Left renal cortex interstitium (tissue), 4 donors: ENCODE results near the gene PADI1. TPM values are rescaled to one million over a fixed set of nuclear protein-coding genes. Genes with fewer than 3 reads are reported as not detected.

Experiments
- DNase-seq, 4 donors: peaks; one replicate each; pipeline ENCODE4 v3.0.0-alpha.2; 2013; ENCODE audit warnings: low read depth in 4 of 4, low spot score in 2 of 4, missing footprints in 1 of 4
- polyA plus RNA-seq, 4 donors: library from polyadenylated mRNA; unstranded; fragments of 120-200 nt; gene quantifications; one replicate each; pipeline ENCODE4 v1.2.1, GENCODE V29; 2013; ENCODE audit not compliant: insufficient read length in 4 of 4

The PADI1 gene
- polyA plus RNA-seq, 4 donors, result 0.03 to 0.06 (median 0.05) TPM; not detected in 1

GRCh38 chr1:17265162-17265561 lies 60.2 kb downstream of the PADI1 start:
- no peak for DNase-seq

DNA sequence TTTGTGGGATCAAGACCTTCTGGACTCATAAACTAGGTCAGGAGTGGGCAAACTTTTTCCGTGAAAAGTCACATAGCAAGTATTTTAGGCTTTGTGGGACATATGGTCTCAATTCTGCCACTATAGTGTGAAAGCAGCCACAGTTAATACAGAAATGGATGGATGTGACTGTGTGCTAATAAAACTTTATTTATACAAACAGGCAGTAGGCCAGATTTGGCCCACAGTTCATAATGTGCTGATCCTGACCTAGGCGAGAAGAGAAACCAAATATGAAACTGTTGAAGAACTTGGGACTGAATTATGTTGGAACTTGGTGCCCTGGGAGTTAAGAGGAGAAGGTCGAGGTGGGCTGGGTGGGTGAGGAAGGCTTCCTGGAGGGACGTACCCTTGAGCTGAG lies 61.0 kb downstream of the PADI1 start:
- no peak for DNase-seq

- DNase-seq, result no peak
These were observed 66.2 kb downstream of the PADI1 start for GRCh38 chr1:17270891-17271765.

DNA sequence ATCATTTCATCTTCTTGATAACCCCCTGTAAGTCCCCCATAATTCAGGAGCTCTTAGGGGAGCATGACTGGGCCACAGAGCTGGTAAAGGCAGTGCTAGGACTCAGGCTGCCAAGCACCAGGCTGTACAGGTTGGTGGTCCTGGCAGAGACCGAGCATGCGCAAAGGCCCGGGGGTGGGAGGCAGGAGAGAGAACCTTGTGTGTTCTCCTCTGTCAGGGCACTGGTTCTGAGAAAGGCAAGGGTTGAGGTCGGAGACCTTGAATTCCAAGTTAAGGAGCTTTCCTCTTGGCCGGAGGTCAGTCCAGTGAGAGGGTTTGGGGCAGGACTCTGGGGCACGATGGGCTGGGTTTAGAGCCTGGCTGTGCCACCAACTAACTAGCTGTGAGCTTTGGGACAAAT lies 67.1 kb downstream of the PADI1 start:
- DNase-seq, result no peak

- DNase-seq, result no peak
These were observed 67.7 kb downstream of the PADI1 start for GRCh38 chr1:17272646-17273045.

DNA sequence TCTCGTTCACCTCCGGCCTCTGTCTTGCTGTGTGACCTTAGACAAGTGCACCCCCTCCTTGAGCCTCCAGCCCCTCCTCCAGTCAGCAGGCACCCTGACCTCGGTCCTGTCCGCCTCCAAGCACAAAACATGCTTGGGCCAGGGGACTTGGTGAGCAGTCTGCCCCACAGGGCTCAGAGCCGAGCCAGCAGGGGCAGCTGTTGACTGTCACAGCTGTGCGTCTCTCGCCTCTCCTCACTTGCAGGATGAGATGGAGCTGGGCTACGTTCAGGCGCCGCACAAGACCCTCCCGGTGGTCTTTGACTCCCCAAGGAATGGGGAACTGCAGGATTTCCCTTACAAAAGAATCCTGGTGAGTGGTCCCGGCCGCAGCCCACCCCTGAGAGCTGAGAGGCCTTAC lies 68.2 kb downstream of the PADI1 start:
- no peak for DNase-seq

DNA sequence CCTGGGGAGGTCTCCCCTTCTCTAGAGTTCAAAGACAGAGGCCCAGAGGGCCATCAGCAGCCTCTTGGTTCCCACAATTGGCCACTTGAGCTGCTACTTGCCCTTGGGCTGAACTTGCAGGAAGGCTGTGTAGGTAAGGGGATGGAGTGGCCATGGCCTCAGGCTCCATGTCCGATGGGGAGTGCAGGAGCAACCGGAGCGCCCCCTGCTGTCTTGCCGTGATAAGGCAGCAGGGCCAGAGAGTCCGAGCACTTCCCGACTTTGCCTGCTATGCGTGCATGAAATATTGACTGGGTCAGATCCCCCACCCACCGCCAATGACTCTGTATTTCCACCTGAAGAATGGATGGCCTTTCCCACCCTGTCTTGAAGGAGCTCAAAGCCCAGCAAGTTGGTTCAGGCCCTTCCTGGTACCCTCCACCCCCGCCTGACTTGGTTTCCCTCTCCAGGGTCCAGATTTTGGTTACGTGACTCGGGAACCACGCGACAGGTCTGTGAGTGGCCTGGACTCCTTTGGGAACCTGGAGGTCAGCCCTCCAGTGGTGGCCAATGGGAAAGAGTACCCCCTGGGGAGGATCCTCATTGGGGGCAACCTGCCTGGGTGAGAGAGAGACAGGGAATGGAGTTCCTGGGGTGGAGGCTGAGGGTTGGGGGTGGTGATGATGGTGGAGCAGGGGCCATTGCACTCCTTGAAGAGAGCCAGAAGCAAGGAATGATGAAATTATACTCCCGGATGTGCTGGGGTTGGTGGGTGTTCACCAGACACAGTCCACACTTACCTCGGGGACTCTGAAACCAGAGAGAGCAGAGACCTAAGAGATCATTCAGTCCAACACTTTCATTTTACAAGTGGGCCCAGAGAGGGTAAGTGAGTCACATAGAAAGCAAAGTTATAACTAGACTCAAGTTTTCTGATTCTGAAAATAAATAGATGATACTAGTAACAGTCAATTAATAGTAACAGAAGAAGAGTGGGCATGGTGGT lies 69.5 kb downstream of the PADI1 start:
- no peak for DNase-seq

- no peak for DNase-seq
These were observed 71.6 kb downstream of the PADI1 start for GRCh38 chr1:17276568-17276967.

DNA sequence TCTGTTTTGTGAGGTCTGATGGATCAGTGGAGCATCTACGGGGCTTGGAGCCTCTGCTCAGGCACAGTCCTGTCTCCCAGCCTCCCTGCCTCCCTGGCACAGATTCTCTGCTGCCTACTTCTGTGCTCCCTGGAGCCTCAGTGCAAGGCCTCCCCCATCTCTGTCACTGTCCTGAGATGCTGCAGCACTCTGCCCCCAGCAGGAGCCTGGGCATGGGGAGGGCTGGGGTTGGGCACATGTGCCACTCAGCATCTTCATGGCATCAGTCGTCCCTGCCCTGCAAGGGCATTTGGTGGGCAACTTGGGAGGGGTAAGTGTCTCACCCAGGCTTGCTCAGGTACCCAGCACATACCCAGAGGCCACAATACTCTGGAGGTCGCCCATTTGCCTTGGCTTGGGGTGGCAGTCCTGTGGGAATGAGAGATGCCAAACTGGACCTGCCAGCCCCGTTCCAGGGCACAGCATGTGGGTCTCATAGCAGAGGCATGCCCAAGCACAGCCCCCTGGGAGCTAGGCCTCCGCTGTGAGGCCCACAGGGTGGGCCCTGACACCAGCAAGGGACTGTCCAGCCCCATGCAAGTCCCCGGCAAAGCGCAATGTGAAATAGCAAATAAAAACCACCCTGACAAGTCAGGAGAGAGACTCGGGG lies 72.7 kb downstream of the PADI1 start:
- DNase-seq, result no peak

DNA sequence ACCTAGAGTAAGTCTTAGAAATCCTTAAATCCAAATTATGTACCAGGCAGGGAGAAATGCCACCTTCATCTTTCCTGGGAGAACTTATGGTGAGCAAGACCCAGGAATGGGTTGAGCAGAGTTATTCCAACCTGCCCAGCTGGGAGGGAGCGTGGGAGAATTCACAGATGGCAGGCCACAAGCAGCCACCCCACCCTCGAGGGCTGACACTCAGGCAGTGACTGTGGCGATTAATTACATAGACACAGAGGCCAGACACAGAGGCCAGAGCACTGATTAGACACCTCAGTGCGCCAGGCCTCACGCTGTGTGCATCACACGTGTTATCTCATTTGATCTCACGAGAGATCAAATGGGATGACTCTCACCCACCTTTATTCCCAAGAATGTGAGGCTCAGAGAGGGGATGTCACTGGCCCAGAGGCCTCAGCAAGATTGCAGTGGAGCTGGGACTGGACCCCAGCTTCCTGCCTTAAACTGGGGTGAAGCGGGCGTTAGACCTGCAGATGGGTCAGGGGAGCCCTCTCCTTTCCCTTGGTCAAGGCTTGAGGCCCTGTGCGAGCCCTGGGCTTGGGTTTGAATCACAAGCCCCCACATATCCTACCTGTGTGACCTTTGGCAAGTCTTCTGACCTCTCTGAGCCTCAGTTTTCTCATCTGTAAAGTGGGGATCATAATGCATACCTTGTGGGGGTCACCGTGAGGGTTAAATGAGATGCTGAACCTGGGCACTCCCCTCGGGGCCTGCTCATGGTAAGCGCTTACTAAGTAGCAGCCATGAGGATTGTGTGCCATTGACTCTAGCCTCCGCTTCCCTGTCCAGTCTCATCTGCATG lies 74.3 kb downstream of the PADI1 start:
- DNase-seq, result no peak

DNA sequence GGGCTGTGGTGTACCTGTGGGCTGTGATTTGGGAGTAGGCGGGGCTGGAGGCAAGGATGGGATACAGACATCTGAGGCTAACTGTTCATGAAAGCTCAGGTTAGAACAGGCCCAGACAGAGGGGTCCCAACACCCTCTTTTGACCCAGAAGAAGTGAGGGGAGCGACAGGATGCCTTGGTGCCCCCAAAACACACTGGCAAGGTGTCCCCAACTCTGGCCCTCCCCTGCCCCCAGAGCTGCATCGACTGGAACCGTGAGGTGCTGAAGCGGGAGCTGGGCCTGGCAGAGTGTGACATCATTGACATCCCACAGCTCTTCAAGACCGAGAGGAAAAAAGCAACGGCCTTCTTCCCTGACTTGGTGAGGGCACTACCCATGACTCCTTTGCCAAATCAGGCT lies 75.5 kb downstream of the PADI1 start:
- DNase-seq, result no peak

- no peak for DNase-seq
These were observed 76.0 kb downstream of the PADI1 start for GRCh38 chr1:17280894-17281293.

DNA sequence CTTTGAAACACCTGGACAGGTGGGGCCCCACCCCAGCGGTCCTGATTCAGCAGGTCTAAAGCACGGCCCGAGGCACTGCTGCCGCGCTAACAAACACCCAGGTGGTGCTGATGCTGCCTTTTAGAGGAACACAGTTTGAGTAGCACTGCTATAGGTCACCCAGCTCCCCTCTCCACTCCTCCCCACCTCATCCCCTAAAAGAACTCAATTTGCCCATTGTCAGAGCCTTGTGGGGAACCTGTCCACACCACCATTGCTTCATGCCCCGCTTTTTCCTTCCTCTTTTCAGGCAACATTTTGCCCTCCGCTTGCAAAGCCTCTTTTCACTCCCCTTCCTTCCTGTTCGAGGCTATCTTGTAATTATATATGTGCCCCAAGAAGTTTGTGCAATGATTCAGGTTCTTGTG lies 76.8 kb downstream of the PADI1 start:
- DNase-seq, result no peak

DNA sequence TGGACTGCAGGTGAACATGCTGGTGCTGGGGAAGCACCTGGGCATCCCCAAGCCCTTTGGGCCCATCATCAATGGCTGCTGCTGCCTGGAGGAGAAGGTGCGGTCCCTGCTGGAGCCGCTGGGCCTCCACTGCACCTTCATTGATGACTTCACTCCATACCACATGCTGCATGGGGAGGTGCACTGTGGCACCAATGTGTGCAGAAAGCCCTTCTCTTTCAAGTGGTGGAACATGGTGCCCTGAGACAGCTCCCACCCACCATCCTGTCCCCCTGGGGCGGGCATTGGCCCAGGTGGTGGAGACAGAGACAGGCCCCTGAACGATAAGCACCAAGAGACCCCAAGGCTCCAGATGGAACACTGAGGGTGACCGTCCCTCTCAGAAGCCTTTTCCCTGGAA lies 77.9 kb downstream of the PADI1 start:
- no peak for DNase-seq

- DNase-seq, result no peak
These were observed 81.7 kb downstream of the PADI1 start for GRCh38 chr1:17286646-17287045.

DNA sequence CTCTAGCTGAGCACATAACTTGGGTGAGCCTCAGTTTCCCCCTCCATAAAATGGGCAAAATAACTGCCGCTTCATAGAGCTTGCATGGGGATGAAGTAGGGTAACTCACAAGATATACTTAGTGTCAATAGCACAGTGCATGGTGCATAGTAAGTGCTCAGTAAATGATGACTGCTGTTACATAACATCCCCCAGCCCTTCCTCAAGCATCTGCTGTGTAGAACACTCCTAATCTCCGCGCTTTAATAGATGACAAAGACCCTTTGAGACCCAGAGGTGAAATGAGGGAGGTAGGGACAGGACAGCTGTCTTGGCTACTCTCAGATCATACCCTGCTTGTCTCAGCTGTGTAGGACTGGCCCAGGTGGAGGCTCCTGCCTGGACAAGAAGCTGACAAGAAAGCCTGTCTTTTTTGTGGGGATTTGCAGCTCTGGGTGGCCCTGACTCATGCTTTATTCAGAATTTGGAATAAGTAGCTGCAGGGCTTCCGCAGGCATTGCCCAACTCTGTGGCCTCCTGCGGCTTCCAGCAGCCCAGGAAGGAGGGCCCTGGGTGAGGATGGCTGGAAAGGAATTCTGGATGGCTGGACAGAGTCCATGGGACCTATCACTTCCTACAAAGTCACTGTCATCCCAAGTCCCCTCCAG lies 82.3 kb downstream of the PADI1 start:
- no peak for DNase-seq

GRCh38 chr1:17289721-17290120 lies 84.8 kb downstream of the PADI1 start:
- no peak for DNase-seq

GRCh38 chr1:17290553-17290952 lies 85.6 kb downstream of the PADI1 start:
- DNase-seq, result no peak

- no peak for DNase-seq
These were observed 87.6 kb downstream of the PADI1 start for GRCh38 chr1:17292299-17293160.
